Measurements from ENCODE around the gene ALAS1.
"Not testable (repeated sequence)": the region's sequence is repeated elsewhere in the genome, so short reads cannot be mapped to it uniquely, and the experiment has no call there.

The ALAS1 gene

GRCh38 chr3:52177701-52178042 lies 20.3 kb upstream of the ALAS1 start:
- DNase-seq, result no peak

GRCh38 chr3:52178126-52178525 lies 19.8 kb upstream of the ALAS1 start:
- not testable (repeated sequence) for DNase-seq

- DNase-seq, result no peak
Measured at GRCh38 chr3:52178537-52178936, 19.4 kb upstream of the ALAS1 start.

GRCh38 chr3:52181543-52181942 lies 16.4 kb upstream of the ALAS1 start:
- DNase-seq, result no peak

GRCh38 chr3:52182196-52182595 lies 15.8 kb upstream of the ALAS1 start:
- no peak for DNase-seq

- DNase-seq, result no peak
Measured at GRCh38 chr3:52182691-52183090, 15.3 kb upstream of the ALAS1 start.

GRCh38 chr3:52183786-52184445 lies 14.0 kb upstream of the ALAS1 start:
- no peak for DNase-seq

GRCh38 chr3:52184690-52185089 lies 13.3 kb upstream of the ALAS1 start:
- no peak for DNase-seq

- DNase-seq, result no peak
Measured at GRCh38 chr3:52185311-52185710, 12.6 kb upstream of the ALAS1 start.

GRCh38 chr3:52185837-52186236 lies 12.1 kb upstream of the ALAS1 start:
- DNase-seq, result no peak

- no peak for DNase-seq
Measured at GRCh38 chr3:52186729-52187128, 11.2 kb upstream of the ALAS1 start.

- DNase-seq, result no peak
Measured at GRCh38 chr3:52188556-52188955, 9.4 kb upstream of the ALAS1 start.

- no peak for DNase-seq
Measured at GRCh38 chr3:52190294-52191074, 7.5 kb upstream of the ALAS1 start.

GRCh38 chr3:52191663-52192062 lies 6.3 kb upstream of the ALAS1 start:
- DNase-seq, result no peak

- DNase-seq, result no peak
Measured at GRCh38 chr3:52193065-52193464, 4.9 kb upstream of the ALAS1 start.

GRCh38 chr3:52194485-52195290 lies 3.3 kb upstream of the ALAS1 start:
- no peak for DNase-seq

- no peak for DNase-seq
Measured at GRCh38 chr3:52195291-52195597, 2.7 kb upstream of the ALAS1 start.

GRCh38 chr3:52195823-52196331 lies 2.1 kb upstream of the ALAS1 start:
- DNase-seq, result no peak

- DNase-seq, result no peak
Measured at GRCh38 chr3:52196977-52197376, 983 bp upstream of the ALAS1 start.

GRCh38 chr3:52197499-52197841 lies 490 bp upstream of the ALAS1 start:
- no peak for DNase-seq

- DNase-seq, result no peak
Measured at GRCh38 chr3:52198643-52199608, 966 bp downstream of the ALAS1 start.

- no peak for DNase-seq
Measured at GRCh38 chr3:52200981-52201679, 3.2 kb downstream of the ALAS1 start.
